T-helper 1 cell treated with Interleukin-12 subunit alpha and Interleukin-12 subunit beta and Interleukin-4 antibody, amounts not matched to agents 30 μg/mL and 1 μg/mL, for 36 hours (primary cell): Measurements from ENCODE around the gene ENG.
"Not testable (repeated sequence)": the region's sequence is repeated elsewhere in the genome, so short reads cannot be mapped to it uniquely, and the experiment has no call there.

ENCODE experiments used
- H3K27ac Mint-ChIP-seq: one replicate; pipeline ENCODE4 v1.8.0; 2021; ENCODE audit warnings: mild to moderate bottlenecking, mixed read lengths
- H3K27me3 Mint-ChIP-seq: one replicate; pipeline ENCODE4 v1.8.0; 2021; ENCODE audit warnings: low read depth, mixed read lengths
- H3K36me3 Mint-ChIP-seq: one replicate; pipeline ENCODE4 v1.8.0; 2021; ENCODE audit warnings: low read depth, mixed read lengths
- H3K4me1 Mint-ChIP-seq: one replicate; pipeline ENCODE4 v1.8.0; 2021; ENCODE audit warnings: low read depth, mixed read lengths
- H3K4me3 Mint-ChIP-seq: one replicate; pipeline ENCODE4 v1.8.0; 2021; ENCODE audit warnings: mild to moderate bottlenecking, moderate library complexity, mixed read lengths
- H3K9me3 Mint-ChIP-seq: one replicate; pipeline ENCODE4 v1.8.0; 2021; ENCODE audit warnings: mixed read lengths

Gene ENG

DNA sequence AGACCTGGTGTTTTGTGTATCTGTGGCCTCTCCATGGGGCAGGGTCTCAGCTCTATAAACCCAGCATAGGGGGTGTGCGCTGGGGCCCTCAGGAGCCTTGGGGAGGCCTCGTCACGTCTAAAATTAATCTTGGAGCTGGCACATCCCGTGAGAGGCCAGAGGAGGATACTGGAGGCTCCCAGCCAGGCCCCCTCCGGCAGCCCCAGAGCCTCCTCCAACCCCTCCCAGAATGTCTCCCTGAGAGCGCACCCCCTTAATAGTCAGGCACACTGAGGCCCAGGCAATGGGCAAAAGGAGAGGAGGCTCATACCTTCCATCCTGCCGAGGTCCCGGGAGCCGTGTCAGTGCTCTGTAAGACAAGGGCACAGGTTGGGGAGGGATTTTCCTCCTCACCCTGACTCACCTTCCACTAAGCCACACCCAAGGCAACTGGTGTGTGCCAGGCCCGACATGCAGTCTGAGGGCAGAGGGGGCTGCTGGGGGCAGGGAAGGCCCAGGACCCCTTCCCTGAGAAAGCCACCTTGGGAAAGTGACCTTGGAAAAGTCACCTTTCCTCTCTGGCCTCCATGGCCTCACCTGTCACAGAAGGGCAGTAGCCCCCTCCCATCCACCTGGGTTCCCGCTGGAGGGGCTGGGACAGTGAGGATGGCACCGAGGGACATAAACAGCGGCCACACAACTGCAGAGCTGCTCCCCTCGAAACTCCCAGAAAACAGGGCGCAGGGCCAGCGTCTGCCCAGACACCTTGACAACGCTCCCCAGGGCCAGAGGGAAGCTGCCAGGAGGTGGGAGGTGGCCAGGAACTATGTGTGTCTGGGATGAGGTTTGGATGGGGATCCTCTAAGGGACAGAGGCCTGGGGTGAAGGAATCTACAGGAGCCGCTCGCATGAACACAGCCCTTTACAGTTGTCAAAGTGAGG is 20.1 kb upstream of the ENG start:
- Mint-ChIP-seq H3K4me1 (no peaks in the 10 kb centered on the region), H3K9me3 (no peaks in the 10 kb centered on the region), H3K27ac (no peak overlapping the region), H3K4me3 (no peak overlapping the region), H3K27me3 (peaks cover 4% of the 10 kb centered on the region), H3K36me3 (peaks cover 3% of the 10 kb centered on the region)

DNA sequence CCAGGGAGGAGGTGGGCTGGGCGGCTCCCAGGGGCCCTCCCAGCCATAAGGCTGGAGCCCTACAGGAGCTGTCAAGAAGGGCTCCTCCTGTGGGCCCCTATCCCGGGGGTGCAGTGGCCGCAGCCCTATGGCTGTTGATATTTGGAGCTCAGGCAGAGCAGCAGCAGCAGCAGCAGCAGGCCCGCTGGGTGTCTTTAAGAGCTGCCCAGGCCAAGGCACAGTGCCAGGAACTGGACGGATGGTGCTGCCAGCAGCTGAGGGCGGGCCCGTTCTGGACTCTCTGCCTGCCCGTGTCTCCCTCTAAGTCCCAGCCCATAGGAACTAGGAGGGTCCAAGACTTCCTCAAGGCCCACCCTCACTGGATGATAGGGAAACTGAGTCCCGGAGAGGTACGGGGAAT is 19.4 kb upstream of the ENG start:
- H3K4me1 Mint-ChIP-seq = no peaks in the 10 kb centered on the region
- H3K27me3 Mint-ChIP-seq = peaks cover 4% of the 10 kb centered on the region
- H3K9me3 Mint-ChIP-seq = no peaks in the 10 kb centered on the region
- H3K36me3 Mint-ChIP-seq = peaks cover 1% of the 10 kb centered on the region
- no peak overlapping the region for H3K27ac Mint-ChIP-seq
- no peak overlapping the region for H3K4me3 Mint-ChIP-seq

DNA sequence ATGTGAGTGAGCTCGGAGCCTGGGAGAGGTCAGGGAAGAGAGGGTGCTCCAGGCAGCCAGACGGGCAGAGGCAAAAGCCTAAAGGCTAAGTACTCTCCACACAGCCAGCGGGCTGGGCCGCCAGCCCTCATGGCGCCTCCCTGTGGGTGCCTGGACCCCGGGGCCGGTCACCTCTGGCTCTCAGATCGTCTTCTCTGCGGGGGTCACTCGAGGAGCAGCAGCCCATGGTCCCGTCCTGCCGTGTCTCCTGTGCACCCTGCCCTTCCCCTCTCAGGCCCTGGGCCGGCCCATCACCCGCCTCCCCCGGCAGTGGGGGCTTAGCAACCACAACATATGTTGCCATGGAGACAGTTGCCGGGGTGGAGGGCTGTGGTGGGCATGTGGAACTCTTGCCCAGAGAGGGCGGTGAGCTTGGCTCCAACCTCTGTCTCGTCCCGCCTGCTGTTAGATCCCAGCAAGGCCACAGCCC is 18.8 kb upstream of the ENG start:
- Mint-ChIP-seq H3K27me3 (peaks cover 4% of the 10 kb centered on the region), H3K4me3 (no peak overlapping the region), H3K36me3 (no peaks in the 10 kb centered on the region), H3K9me3 (no peaks in the 10 kb centered on the region), H3K4me1 (no peaks in the 10 kb centered on the region), H3K27ac (no peak overlapping the region)

DNA sequence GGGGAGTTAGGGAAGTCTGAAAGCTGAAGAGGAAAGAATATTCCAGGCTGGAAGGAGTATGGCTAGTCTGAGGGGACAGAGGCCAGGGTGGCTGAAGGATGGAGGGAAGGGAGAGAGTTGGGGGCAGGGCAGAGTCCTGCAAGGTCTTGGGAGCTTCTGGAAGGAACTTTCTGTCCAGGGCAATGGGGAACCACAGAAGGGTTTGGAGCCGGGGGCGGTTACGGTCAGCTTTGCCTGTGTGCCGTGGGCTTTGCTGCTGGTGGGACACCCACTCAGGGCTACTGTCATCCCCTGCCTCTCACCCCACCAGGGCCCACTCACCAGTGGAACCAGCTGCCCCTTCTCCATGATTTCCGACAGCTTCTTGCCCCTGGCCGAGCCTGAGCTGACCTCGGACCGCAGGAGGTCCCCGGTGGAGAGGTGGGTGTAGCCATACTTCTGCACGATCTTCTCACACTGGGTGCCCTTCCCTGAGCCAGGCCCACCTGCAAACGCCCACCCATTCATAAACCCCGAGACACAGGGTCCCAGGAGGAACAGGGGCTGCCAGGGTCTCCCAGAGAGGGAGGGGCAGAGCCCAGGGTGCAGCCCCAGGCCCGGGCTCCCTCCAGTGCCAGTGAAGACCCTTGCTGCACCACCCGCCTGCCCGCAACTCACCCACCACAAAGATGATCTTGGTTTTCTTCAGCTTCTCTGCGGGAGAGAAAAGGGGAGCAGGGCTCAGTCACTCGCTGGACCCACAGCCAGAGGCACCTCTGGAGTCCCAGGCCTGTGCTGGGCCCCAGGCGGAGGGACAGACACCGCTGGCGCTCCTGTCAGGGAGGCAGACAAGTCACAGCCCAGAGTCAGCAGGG is 18.1 kb upstream of the ENG start:
- Mint-ChIP-seq H3K9me3 (no peaks in the 10 kb centered on the region), H3K4me3 (no peak overlapping the region), H3K27me3 (no peaks in the 10 kb centered on the region), H3K36me3 (no peaks in the 10 kb centered on the region), H3K4me1 (no peaks in the 10 kb centered on the region), H3K27ac (no peak overlapping the region)

DNA sequence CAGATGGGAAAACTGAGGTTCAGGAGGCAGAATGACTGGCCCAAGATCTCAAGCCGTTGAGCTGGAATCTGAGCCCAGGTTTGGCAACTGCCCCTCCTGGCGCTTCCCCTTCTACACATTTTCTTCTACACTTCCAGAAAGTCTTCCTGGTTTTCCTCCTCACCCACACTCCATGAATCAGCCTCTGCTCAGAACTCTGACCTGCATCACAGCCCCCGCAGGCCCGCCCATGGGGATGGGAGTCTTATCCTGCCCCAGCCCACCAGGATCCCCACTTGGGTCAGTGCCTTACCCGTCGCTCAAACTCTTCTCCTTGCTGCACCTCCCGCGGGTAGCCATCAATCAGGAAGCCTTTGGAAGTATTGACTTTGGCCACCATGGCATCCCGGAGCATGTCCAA is 17.1 kb upstream of the ENG start:
- no peak overlapping the region for H3K27ac Mint-ChIP-seq
- H3K27me3 Mint-ChIP-seq = no peaks in the 10 kb centered on the region
- H3K9me3 Mint-ChIP-seq = no peaks in the 10 kb centered on the region
- H3K4me3 Mint-ChIP-seq = no peak overlapping the region
- no peaks in the 10 kb centered on the region for H3K4me1 Mint-ChIP-seq
- H3K36me3 Mint-ChIP-seq = peaks cover 3% of the 10 kb centered on the region

GRCh38 chr9:127870887-127871286 is 16.4 kb upstream of the ENG start:
- Mint-ChIP-seq H3K4me1 (peaks cover 1% of the 10 kb centered on the region), H3K27me3 (no peaks in the 10 kb centered on the region), H3K9me3 (no peaks in the 10 kb centered on the region), H3K36me3 (peaks cover 4% of the 10 kb centered on the region), H3K4me3 (no peak overlapping the region), H3K27ac (no peak overlapping the region)

DNA sequence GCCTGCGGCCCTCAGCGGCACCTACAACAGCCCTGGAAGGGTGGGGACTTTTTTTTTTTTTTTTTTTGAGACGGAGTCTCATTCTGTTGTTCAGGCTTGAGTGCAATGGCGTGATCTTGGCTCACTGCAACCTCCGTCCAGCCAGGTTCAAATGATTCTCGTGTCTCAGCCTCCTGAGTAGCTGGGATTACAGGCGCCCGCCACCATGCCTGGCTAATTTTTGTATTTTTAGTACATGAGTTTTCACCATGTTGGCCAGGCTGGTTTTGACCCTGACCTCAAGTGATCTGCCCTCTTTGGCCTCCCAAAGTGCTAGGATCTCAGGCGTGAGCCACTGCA is 15.7 kb upstream of the ENG start:
- not testable (repeated sequence) for H3K9me3 Mint-ChIP-seq, H3K36me3 Mint-ChIP-seq, H3K27me3 Mint-ChIP-seq, H3K27ac Mint-ChIP-seq, H3K4me3 Mint-ChIP-seq, H3K4me1 Mint-ChIP-seq

- Mint-ChIP-seq H3K27ac (no peak overlapping the region), H3K36me3 (peaks cover 11% of the 10 kb centered on the region), H3K27me3 (no peaks in the 10 kb centered on the region)
These were observed 15.1 kb upstream of the ENG start for GRCh38 chr9:127869310-127870152.

GRCh38 chr9:127868278-127868902 is 13.9 kb upstream of the ENG start:
- Mint-ChIP-seq H3K4me3 (no peak overlapping the region), H3K27ac (no peak overlapping the region), H3K36me3 (peaks cover 11% of the 10 kb centered on the region), H3K9me3 (no peaks in the 10 kb centered on the region), H3K4me1 (peaks cover 11% of the 10 kb centered on the region), H3K27me3 (no peaks in the 10 kb centered on the region)

More at GRCh38 chr9:127869310-127870152, 15.1 kb upstream of the ENG start:
- Mint-ChIP-seq H3K4me3 (no peak overlapping the region), H3K9me3 (no peaks in the 10 kb centered on the region), H3K4me1 (peaks cover 11% of the 10 kb centered on the region)

- H3K4me3 Mint-ChIP-seq = no peak overlapping the region
- H3K4me1 Mint-ChIP-seq = peaks cover 17% of the 10 kb centered on the region
- no peak overlapping the region for H3K27ac Mint-ChIP-seq
- no peaks in the 10 kb centered on the region for H3K27me3 Mint-ChIP-seq
- H3K9me3 Mint-ChIP-seq = no peaks in the 10 kb centered on the region
- peaks cover 13% of the 10 kb centered on the region for H3K36me3 Mint-ChIP-seq
These were observed 13.2 kb upstream of the ENG start for GRCh38 chr9:127867356-127868277.

DNA sequence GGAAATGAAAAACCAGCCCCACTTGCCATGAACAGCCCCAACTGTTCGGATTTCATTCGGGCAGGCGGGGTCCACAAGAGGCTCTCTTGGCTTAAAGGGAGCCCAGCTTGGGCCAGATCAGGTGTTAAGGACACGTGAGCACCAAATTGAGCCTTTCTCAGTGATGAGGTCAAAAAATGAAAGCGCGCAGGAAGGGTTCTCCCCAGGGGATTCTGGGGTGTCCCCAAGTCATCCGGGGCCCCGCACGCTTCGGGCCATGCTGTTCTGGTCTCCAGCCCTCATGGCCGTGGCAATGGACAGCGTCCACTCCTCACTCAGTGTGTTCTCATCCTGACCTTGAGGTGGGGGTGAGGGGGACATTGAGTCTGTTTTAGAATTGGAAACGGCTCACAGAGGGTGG is 12.1 kb upstream of the ENG start:
- H3K36me3 Mint-ChIP-seq = peaks cover 13% of the 10 kb centered on the region
- H3K4me1 Mint-ChIP-seq = peaks cover 24% of the 10 kb centered on the region
- H3K27me3 Mint-ChIP-seq = no peaks in the 10 kb centered on the region
- H3K9me3 Mint-ChIP-seq = no peaks in the 10 kb centered on the region
- no peak overlapping the region for H3K4me3 Mint-ChIP-seq
- H3K27ac Mint-ChIP-seq = no peak overlapping the region

DNA sequence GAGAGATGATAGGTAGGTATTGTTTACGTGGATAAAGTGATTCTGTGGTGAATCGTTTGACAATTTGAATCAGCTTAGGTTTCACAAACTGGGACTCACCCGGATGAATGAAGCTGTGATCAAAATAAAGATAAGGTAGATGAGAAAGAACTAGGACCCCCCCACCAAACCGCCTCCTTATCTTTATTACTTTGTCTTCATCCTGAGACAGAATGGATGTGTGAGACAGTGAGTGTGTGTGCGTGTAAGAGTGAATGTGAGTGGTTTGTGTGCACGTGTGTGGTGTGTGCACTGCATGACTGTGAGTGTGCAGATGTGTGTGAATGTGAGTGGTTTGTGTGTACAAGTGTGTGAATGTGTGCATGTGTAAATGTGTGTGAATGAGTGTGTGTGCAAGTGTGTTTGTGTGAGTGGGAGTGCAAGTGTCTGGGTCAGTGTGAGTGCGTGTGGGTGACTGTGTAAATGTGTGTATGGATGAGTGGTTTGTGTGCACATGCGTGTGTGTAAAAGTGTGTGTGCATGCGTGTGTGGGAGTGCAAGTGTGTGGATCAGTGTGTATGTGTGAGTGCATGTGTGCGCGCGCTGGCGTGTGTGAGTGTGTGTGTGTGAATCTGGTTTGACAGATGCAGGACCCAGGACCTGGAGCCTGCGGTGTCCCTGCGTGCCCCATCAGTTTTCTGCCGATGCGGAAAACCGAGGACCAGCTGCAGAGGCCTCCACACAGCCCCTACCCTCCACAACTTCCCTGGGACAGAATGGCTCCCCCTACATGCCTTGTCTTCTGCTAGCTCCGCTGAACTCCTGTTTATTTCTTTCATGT is 11.4 kb upstream of the ENG start:
- no peaks in the 10 kb centered on the region for H3K27me3 Mint-ChIP-seq
- no peak overlapping the region for H3K27ac Mint-ChIP-seq
- H3K4me3 Mint-ChIP-seq = no peak overlapping the region
- H3K36me3 Mint-ChIP-seq = peaks cover 13% of the 10 kb centered on the region
- H3K4me1 Mint-ChIP-seq = peaks cover 28% of the 10 kb centered on the region
- H3K9me3 Mint-ChIP-seq = no peaks in the 10 kb centered on the region
